Stimulated activated CD8-positive, alpha-beta memory T cell treated with anti-CD3 and anti-CD28 coated beads, Interleukin-15, amount 100 ng/mL, for 48 hours (primary cell): ENCODE results near the gene LRP5.
"Not testable (repeated sequence)": the region's sequence is repeated elsewhere in the genome, so short reads cannot be mapped to it uniquely, and the experiment has no call there.

Experiments used
- DNase-seq, 2 donors: peaks; one replicate each; pipeline ENCODE4 v3.0.0-alpha.2; 2020; ENCODE audit warnings: low read depth in 2 of 2

LRP5 gene

DNA sequence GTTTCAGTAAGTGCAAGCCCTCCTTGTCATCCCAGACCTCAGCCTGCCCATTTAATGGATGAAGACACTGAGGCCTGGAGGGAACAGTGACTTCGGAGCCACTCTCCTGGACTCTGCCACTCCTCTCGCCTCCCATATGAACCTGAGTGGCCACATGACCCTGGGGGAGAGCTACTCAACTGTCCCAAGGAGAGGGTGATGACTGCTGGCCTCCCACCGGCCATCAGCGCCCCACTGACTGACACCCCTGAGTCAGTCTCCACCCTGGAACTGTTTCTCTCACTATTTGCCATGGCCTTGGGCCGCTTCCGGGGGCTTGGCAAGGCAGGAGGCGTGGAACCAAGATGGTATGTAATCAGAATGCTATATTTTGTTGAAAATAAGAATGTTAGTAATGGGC lies 17.1 kb downstream of the LRP5 start:
- DNase-seq = no peak

DNA sequence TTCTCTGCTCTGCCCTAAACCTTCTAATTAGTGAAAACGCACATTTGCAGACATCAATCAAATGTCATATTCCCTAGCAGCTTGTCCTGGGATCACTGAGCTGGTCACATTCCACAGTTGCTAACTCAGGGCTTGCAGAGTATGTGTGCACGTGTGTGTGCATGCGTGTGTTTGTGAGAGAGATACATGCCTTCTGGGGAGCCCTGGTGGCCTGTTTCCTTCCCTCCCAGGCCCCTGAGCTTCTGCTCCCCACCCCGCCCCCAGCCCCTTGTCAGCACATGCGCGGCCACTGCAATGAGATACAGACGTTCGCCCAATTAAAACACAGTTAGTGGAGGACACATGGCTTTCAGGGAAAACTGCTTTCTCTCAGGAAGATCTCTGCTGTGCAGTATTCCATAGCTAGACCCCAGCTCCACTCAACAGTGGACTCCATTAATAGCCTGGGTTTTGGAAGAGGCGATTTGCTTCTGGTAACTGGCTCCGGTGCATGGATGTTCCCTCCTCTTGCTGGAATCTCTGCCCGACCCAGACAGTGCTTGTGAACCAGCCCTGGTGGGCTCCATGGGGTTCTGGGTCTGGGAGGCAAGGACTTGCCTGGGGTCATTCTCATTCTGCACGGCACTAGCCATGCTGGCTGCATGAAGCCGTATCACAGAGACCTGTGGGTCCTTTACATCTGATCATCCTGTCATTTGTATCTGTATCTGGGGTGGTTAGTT lies 17.7 kb downstream of the LRP5 start:
- no peak for DNase-seq

- no peak for DNase-seq
Measured at GRCh38 chr11:68330700-68331337, 18.4 kb downstream of the LRP5 start.

DNA sequence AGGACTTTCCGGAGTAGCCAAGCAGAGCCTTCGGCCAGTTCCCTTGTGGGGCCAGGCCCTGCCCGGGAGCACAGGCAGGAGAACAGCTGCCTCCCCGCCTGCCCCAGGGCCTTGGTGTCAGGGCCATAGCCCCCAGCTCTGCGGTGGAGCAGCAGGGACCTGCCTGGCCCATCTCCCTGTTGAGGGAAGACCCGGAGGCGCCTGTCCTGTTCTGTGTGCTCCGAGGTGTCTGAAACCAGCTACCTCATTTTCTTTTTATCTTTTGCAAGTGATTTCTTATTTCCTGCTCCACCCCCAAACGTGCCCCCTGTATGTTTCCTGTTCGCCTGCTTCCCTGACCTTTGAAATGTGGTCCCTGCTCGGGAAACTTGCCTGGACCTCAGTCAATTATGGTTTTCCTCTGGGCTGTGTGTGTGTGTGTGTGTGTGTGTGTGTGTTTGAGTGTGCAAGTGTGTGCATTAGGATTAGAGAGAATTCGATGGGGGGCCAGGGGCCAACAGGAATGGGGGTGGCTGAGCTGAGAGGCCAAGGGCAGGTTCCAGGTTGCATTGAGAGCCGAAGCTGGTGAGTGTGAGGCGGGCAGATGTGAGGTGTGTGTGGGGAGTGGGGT lies 19.1 kb downstream of the LRP5 start:
- DNase-seq = no peak

DNA sequence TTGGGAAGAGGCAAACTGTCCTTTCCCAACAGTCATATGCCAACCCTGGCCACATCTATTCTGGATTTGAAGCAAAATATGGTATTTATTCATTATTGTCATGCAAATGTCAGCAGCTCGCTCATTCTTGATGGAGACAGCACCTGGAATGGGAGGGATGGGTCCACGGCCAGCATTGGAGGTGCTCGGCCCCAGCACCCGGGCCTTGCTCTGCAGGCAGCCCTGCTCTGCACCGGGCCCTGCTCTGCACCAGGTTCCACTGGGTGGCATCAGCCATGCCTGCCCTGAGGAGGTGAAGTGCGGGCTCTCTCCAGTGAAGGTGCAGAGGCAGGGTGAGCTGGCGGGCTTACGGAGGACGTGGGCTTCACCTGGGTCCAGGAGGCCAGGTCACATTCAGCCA lies 19.8 kb downstream of the LRP5 start:
- DNase-seq = no peak

DNA sequence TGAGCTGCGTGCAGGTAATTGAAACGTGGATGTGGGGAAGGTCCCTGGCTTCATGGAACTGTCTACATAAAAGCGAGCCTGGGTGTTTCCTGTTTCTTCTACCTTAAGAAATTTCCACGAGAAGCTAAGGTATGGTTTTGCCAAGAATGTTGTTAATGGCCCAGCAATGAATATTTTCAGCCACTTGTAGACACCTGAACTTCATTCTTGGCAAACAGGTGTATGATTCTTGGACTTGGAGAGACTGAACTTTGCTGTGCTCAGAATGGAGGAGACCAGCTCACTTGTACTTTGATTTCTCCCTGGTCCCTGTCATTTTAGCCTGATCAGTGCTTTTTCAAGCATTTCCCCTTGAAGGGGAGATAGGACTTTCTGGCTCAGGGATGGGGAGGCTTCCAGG lies 20.8 kb downstream of the LRP5 start:
- DNase-seq = no peak

- DNase-seq = no peak
Measured at GRCh38 chr11:68334923-68335322, 22.5 kb downstream of the LRP5 start.

DNA sequence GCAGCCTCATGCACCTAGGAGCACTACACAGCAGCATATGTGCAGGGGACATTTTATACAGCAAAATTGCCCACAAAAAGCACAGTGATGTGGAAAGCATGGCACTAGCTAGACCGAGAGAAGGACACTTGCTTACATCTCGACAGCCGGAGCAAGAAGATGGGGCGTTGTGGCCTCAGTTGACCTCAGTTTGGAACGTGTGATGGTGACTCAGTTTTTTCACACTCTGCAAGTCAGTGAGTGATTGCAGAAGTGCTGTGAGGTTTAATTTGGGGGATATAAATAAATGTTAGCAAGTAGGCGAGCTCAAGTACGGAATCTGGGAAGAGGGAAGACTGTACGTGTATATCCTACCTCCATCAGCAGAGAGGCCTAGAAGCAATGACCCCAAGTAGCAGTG lies 23.3 kb downstream of the LRP5 start:
- no peak for DNase-seq

- DNase-seq = no peak
Measured at GRCh38 chr11:68336716-68337115, 24.3 kb downstream of the LRP5 start.

DNA sequence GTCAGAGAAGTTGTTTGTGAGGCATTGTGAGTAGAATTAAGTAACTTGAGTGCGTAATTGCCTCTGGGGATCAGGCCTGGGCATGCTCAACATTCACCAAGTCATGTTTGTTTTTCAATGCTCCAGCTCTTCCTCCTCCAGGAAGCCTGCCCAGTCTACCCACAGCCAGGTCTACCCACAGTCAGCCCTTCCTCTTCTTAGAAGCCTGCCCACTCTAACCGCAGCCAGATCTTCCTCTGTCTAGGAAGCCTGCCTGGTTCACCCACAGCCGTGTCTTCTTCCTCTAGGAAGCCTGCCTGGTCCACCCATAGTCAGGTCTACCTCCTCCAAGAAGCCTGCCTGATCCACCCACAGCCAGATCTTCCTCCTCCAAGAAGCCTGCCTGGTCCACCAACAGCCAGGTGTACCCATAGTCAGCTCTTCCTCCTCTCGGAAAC lies 25.0 kb downstream of the LRP5 start:
- no peak for DNase-seq

- no peak for DNase-seq
Measured at GRCh38 chr11:68338051-68338780, 25.8 kb downstream of the LRP5 start.

DNA sequence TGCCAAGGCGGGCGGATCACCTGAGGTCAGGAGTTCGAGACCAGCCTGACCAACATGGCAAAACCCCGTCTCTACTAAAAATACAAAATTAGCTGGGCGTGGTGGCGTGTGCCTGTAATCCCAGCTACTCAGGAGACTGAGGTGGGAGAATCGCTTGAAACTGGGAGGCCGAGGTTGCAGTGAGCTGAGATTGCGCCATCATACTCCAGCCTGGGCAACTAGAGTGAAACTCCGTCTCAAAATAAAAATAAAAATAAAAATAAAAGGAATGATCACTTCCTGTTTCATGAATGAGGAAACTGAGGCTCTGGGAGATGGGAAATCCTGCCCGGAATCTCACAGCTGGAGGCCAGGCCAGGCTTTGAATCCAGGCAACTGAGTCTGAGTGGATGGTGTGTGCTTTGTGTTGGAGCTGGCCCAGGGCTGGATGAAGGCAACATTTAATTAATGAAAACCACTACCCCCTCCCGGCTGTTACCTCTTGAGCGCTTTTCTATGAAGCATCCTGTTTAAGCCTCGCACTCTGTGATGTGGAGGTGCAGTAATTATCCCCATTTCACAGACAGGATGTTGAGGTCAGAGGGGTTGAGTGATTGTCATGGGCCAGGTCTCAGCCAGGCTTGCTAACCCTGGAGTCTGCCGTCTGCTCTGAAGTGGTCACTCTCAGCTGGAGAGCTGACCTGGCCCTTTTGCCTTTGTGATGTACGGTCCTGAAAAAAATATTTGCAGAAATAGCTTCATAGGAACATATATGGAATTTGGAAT lies 27.8 kb downstream of the LRP5 start:
- no peak for DNase-seq

GRCh38 chr11:68340784-68341556 lies 28.6 kb downstream of the LRP5 start:
- no peak for DNase-seq

DNA sequence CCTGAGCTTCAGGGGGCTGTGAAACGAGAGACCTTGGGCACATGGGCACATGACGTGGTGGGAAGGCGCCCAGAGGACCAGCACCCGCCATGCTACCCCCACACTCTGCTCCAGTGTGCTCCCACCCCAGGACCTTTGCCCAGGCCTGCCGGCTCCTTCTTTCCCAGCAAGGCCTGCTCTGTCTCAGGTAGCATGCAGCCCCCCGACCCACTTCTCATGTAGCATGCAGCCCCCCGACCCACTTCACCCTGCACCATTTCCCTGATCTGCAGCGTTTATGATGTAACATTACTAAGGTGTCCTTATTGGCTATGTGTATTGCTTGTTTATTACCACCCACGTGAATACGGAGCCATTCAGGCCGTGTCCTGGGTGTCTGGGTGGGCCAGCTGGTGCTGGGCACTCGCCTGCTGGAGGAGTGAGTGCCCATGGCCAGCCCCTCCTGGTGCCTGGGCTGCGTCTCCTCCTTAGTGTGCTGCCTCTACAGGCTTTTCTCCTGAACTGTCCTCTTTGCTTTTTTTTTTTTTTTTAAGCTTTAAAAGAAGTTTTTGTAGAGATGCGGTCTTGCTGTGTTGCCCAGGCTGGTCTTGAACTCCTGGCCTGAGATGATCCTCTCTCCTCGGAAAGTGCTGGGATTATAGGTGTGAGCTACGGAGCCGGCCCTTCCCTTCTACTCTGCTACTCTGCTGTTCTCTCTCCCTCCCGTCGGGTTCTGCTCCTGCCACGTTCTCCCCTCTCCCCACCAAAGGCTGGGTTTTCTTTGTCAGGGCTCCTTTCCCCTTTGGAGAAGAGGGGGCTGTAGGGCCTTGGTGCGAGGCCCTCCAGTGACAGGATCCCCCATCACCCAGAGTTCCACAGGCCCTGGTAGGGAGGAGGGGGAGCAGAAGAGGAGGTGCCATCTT lies 29.4 kb downstream of the LRP5 start:
- no peak for DNase-seq

DNA sequence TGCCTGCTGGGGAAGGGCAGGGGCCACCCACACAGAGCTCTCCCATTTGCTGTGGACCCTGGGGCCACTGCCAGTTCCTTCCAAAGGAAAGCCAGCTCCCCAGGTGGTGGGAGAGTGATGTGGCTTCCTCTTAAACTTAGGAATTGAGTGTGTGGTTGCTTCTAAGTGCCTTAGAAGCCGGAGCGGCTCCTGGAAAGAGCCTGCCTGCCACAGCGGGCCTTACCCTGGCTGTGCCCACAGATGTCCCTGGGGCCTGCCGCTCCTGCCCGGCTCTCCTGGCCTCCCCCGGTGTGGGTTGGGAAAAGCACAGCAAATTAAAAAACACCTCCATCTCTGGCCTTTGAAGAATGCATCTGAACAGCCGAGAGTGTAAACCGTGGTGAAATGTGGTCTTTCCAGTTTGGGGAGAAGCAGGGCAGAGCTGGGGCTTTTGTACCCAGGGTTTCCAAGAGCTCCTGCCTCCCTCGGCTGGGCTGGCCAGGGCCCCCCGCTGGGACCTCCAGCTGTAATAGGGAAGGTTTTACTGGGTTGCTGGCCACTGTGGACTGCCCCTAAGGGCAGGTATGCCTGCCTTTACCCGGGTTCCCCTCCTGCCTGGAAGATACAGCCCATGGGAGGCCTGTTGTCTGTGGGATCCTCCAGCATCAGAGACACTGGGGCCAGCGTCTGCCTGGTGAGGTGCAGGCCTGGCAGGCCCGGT lies 30.2 kb downstream of the LRP5 start:
- no peak for DNase-seq

DNA sequence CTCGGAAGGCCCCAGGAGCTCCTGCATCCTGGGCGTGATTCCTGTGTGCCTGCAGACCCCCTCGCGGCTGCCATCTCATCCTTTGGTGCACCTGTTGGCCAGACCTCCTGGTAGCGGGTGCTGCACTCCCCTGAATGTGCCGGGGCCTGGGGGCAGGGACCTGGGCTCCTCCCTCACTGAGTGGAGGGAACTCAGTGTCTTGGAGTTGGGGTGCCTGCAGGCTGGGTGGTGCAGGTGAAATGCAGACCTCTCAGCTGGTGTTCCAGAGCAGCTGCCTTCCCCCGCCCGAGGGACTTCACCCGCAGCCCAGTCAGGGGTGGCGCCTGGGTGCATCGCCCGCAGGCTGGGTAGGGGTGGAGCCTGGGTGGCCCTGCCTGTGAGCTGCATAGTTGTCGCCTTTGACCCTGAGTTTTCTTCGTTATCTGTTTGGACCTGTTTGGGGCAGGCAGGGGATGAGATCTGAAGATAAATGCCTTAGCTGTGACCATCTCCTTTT lies 31.4 kb downstream of the LRP5 start:
- DNase-seq = no peak

DNA sequence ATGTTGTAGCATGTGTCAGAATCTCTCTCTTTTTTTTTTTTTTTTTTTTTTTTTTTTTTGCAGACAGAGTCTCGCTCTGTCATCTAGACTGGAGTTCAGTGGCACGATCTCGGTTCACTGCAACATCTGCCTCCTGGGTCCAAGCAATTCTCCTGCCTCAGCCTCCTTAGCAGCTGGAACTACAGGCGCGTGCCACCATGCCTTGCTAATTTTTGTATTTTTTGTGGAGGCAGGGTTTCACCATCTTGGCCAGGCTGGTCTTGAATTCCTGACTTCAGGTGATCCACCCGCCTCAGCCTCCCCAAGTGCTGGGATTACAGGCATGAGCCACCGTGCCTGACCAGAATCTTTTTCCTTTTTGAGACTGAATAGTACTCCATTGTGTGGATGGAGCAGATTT lies 32.4 kb downstream of the LRP5 start:
- DNase-seq = not testable (repeated sequence)

- DNase-seq = no peak
Measured at GRCh38 chr11:68345776-68346461, 33.5 kb downstream of the LRP5 start.

DNA sequence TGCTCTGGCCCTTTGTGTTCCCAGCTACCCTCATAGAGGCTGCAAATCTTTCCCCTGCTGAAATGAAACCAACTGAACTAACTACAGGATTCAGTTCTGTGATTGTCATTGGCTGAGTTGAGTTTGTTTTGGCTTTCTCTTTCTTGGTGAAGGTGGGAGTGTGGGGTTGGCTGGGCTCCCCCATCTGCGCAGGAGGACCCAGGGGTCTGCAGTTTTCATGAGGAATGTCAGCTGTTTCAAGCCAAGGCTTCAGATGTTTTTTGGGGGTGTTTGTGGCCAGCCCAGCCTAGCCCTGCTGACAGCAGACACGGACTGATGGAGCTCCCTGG lies 34.0 kb downstream of the LRP5 start:
- no peak for DNase-seq
